Epithelial cell of proximal tubule (primary cell): ENCODE results near the gene FILIP1. TPM values are rescaled to one million over a fixed set of nuclear protein-coding genes. Genes with fewer than 3 reads are reported as not detected.
"Not testable (repeated sequence)": the region's sequence is repeated elsewhere in the genome, so short reads cannot be mapped to it uniquely, and the experiment has no call there.

Experiments
- DNase-seq: peaks from one replicate; pipeline ENCODE4 v3.0.0-alpha.2; 2011; ENCODE audit warnings: low read depth
- H3K4me3 ChIP-seq: 2 replicates; pipeline ENCODE4 v1.5.1; 2011; ENCODE audit warnings: low read depth, mild to moderate bottlenecking, low read length
- CTCF ChIP-seq: conservative IDR thresholded peaks from 2 replicates; pipeline ENCODE4 v1.5.1; 2012; ENCODE audit warnings: low read depth, mild to moderate bottlenecking, low read length
- total RNA-seq: library from RNA; depleted of rRNA; stranded (reverse); fragments of >200 nt; gene quantifications from 2 replicates; pipeline ENCODE4 v1.2.3, GENCODE V29; 2015

The FILIP1 gene
- total RNA-seq, 1 donor from 2014 or later = under 0.01 TPM

GRCh38 chr6:75415804-75416203 lies 77.8 kb downstream of the FILIP1 start:
- no peak for DNase-seq
- no peak for TF ChIP-seq CTCF
- no peak overlapping the region for H3K4me3 ChIP-seq

DNA sequence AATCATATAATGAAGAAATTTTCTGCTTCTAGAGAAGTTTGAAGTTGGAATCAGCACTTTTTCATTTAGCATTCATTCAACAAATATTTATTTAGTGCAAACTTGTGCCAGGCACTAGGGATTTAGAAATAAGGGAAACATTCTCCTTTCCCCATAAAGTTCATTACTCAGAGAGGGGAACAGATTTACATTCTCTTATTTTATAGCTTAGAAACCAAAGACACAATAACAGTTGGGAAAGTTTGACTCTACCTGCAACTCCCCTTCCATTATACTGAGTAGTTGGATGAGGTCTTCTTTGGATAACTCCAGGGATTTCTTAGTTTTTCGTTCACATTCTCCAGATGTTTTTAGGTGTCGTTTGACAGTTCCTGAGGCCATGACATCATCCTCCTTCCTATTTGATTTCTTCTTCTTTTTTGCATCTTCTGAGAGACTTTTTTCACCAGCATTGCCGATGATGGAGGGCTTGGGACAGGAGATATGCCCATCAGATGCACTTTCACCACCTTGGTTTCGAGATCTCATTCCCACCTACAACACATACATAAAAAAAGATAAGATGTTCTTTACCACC lies 79.1 kb downstream of the FILIP1 start:
- H3K4me3 ChIP-seq = no peak overlapping the region
- TF ChIP-seq CTCF = no peak
- DNase-seq = no peak

GRCh38 chr6:75412969-75413662 lies 80.5 kb downstream of the FILIP1 start:
- DNase-seq = no peak
- no peak overlapping the region for H3K4me3 ChIP-seq
- TF ChIP-seq CTCF = no peak

GRCh38 chr6:75410564-75410963 lies 83.0 kb downstream of the FILIP1 start:
- not testable (repeated sequence) for H3K4me3 ChIP-seq, DNase-seq

GRCh38 chr6:75409928-75410327 lies 83.7 kb downstream of the FILIP1 start:
- no peak overlapping the region for H3K4me3 ChIP-seq
- TF ChIP-seq CTCF = no peak
- peak; percentile 93 for DNase-seq

- peak; percentile 85 for DNase-seq
- no peak overlapping the region for H3K4me3 ChIP-seq
- no peak for TF ChIP-seq CTCF
Measured at GRCh38 chr6:75409286-75409685, 84.3 kb downstream of the FILIP1 start.

DNA sequence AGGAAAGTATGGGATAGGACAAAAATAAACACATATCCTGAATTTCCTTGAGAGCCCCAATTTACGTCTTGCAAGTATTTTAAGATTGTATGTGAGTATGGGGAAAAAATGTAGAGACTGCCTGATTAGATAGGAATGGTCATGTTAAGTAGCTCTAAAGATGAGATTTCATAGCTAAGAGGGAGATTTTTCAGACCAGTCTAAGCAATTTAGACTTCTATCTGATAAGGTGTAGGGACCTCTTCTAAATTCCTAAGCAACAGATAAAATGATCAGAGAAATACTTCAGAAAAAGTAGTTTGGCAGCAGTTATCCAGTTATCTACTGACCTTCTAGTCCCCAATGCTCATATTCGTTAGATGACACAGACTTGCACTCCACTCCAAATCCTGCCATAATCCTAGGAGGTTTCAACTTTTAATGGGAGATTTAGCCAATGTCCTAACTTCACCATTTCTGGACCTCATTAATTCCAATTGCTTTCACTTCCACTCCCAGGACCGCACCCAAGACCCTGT lies 90.0 kb downstream of the FILIP1 start:
- H3K4me3 ChIP-seq = no peak overlapping the region
- no peak for TF ChIP-seq CTCF
- no peak for DNase-seq
